HG02943 (cell line): Measurements from ENCODE around the gene SLC25A26.
A peak's percentile ranks its signal among the peaks of the same experiment; 100 is the strongest.
"Not testable (repeated sequence)": the region's sequence is repeated elsewhere in the genome, so short reads cannot be mapped to it uniquely, and the experiment has no call there.

Source experiments
- ATAC-seq: cut with Tn5 transposase; IDR thresholded peaks from one replicate; pipeline ENCODE4 v1.9.1; 2021; ENCODE audit warnings: mild to moderate bottlenecking, low read depth, moderate library complexity; ENCODE audit not compliant: unreplicated experiment

The SLC25A26 gene

DNA sequence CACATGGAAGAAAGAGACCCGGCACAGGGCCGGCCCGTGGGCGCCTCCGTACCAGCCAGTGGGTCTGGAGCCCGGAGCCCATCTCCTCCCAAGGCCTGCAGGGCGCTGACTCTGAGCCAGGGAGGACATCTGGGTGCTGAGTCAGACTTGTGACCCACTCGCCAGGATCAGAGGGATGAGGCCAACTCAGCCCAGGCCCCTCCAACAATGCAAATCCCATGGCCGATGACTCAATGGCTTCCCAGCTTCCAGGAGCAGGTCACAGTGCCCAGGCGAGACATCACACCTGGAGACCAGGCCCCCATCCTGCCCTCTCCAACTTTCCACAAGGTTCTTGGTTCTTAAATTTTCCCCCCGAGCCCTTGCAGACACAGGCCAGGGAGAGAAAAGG is 184.9 kb downstream of the SLC25A26 start:
- no peak for ATAC-seq

DNA sequence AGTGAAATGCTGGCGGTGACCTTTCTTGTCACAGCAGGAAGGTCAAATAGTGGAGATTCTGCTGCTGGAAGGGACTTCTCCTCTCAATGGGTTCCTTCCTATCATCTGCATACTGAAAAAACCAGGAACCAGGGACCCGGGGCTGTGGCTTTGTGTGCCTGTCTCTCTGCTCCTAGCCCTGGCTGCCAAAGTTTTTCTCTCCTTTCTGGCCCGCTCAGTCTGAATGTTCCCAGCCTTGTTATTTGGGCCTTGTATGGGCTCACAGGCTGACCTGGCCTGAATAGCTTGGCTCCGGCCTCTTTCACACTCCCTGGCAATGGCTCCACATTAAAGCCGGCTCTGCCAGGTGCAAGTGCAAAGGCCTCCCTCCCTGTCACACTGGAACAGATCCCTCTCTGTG is 185.4 kb downstream of the SLC25A26 start:
- no peak for ATAC-seq

DNA sequence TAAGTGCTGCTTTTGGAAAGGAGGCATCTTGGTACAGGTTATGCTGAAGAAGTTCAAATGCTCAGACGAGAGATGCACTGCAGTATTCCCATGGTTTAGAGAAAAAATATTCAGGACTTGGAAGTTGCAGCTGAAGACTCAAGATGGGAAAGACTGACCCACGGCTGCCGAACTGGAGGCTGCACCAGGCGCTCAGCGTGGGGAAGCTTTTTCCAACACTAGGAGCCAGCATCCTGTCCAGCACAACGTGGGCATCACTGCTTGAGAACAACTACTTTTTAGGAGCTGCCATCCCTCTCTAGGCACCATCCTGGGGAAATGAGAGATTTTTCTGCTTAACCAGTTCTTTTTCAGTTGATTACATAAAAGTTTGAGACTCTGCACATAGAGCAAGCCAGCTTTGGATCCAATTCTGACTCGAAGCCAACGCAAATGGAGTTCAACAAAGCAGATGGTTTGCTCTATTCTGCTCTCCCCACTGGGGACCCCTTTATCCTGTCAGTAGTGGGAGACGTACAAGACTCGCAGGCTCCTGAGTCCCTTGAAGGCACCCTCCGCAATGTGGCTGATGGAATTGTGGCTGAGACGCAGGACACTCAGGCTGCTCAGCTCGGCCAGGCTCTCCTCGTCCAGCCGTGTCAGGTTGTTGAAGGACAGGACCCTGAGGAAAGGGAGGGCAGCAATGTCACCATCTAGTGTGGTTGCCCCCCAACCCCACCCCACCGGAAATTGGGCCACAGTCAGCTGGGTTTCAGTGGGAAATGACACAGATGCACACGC is 186.2 kb downstream of the SLC25A26 start:
- no peak for ATAC-seq

DNA sequence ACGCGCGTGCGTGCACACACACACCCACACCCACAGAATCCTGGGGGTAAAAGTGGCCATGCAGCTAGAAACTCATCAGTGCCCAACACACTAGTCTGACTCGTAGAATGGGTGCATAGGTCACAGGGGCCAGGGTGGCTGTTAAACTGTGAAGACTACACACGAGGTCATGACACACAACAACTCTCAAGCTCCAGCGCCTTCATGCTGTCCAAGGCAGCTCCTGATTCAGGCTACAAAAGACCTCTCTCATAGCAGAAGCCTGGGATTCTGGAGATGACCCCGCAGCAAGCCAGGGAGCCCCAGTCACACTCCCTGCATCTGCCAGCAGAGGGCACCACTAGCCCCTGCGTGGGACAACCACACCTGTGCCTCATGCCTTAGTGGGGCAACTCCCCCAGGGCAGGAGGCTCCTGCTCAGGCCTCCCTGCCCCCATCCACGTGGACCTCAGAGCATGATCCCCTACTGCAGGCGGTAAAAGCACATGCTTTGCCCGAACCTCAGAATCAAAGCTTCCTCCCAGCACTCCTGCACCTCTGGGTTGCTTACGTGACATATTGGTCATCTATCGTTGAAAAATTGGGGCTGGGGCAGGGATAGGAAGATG is 186.9 kb downstream of the SLC25A26 start:
- ATAC-seq: peak; percentile 61

DNA sequence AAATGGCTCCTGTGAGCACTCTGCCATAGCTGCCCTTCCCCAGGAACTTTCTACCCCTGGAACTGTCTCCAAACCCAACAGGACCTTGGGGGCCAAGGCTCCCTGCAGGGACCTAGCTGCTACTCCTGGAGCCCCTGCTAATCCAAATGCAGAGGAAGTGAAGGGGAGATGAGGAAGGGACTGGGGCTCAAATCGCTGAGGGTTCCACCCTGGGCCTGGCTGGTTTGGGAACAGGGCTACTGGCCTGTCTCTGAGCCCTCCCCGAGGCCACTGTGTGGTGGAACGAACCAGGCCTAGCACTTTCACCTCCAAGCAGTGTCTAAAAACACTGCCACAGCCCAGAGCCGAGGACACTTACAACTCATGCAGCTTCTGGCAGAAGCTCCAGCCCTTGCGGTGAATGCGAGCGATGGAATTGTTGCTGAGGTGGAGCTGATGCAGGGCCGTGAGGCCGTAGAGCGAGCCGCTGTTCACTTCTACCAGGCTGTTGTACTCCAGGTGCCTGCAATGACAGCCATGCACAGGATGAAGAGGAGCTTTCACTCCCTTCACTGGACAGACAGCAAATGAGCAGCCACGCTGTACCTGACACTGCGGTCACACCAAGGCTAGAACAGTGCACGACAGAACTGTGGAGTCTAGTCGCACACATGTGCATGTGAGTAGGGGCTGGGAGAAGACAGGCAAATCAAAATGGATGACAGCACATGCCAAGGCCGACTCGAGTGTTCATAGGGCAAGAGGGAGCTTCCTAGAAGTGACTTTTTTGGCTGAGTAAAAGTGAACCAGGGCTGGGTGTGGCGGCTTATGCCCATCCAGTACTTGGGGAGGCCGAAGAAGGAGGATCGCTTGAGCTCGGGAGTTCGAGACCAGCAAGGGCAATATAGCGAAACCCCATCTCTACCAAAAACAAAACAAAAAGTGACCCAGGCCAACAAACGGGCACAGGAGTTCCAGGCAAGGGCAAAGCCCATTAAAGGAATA is 189.3 kb downstream of the SLC25A26 start:
- no peak for ATAC-seq

DNA sequence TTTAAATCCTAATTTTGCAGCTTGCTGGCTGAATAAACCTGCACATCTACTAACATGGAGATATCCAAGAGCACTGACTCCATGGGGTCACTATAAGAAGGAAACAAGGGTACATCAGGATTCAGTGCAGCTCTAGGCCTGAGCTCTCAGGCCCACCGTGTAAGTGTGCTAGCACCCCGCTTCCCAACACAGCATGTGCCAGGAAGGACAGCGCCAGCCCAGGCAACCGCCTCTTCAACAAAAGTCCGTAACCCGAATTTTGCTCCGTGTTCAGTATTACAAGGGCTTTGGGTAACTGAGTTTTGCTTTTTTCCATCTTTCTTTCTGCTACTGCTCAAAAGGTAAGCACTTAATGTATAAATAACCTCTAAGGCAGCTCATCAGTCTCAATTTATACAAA is 190.2 kb downstream of the SLC25A26 start:
- ATAC-seq: no peak

DNA sequence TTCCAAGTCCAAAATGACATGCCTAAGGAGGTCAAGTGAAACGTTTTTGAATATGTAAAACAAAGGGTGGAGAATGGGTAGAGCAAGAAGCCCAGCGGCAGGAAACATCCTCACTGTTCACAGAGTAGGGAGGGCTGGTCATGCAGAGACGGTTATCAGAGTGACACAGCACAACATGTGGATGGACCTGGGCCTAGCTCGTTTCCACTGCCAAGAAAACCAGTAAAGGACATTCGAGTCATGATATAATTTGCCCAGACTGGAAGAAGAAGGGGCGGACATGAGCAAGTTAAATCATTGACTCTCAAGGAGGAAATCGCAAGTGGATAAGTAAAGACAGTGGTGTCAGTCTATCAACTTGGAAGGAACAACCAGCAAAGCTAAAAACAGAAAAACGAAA is 190.7 kb downstream of the SLC25A26 start:
- no peak for ATAC-seq

DNA sequence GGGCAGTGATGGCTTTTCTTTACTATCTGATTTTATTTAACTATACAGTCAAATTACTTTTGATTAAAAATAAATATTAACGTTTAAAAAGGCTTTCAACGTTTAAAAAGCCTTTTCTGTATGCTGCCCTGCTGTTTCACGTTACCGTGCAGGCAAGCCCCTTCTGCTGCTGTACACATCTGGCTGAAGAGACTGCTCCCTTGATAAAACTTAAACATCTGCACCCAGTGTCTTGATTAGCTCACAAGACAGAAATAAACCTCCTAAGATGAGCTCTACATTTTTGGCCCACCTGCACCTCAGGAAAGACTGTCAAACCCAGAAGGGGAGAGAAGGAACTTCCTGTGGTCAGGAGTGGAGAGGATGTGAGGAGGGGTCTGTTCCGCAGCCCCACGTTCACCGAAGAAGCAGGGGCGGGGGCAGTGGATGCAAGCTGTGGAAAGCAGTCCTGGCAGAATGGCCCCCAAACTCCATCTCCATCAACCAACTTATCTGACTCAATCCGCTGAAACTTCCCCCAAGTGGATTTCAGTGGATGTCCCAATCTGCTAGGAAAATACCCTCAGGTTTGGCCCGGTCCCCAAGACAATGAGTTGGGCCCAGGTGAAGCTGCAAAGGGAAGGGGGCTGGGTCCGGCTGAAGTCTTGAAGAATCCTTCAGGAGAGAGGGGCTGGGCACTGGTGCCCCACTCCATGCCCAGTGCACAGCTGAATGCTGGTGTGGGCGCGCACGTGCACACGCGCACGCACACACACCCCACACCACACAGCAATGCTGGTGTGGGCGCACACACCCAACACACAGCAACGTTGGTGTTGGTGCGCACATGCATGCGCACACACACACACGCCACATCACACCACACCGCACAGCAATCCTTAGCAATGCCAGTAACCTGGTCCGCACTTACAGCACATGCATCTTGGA is 191.4 kb downstream of the SLC25A26 start:
- no peak for ATAC-seq

DNA sequence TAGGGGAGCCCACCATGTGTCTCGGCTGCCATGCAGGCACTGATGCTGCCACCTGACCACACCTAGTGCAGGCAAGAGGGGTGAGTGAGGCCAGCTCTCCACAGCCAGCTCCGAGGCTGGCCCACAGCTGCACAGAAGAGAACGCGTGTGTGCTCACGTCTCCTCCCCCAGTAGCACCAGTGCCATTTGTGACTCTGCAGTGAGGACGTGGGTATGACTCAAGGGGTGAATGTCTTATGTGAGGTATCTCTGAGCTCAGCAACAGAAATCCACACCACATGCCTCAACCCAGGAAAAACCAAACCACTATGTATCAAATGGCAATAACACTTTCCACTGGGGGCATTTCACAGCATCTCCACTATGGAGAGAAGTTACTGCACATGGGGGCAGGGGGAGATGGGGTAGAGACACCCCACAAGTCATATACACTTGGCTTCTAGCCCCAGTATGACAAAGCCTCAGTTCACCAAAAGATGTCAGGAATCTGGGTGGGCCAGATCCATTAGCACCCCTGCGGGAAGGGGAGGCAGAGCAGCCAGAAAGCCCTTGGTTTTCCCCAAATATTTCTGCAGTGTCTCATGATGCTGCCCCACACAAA is 192.4 kb downstream of the SLC25A26 start:
- no peak for ATAC-seq

DNA sequence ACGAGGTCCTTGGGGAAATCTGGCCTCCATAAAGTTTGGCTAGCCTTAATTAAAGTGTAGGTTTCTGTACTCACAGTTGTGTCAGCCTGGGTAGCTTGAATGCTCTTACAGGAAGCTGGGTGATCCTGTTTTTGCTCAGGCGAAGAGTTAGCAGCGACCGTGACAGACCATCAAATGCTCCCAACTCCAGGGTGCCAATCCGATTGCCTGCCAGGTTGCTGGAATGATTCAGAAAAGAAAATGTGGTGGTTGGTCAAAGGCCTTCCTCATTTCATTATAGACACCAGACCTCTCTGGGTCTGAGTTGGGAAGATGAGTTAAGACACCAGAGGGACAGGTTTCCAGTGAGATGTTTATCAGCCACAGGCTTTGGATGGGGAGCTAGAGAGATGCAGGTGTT is 194.0 kb downstream of the SLC25A26 start:
- ATAC-seq: no peak

DNA sequence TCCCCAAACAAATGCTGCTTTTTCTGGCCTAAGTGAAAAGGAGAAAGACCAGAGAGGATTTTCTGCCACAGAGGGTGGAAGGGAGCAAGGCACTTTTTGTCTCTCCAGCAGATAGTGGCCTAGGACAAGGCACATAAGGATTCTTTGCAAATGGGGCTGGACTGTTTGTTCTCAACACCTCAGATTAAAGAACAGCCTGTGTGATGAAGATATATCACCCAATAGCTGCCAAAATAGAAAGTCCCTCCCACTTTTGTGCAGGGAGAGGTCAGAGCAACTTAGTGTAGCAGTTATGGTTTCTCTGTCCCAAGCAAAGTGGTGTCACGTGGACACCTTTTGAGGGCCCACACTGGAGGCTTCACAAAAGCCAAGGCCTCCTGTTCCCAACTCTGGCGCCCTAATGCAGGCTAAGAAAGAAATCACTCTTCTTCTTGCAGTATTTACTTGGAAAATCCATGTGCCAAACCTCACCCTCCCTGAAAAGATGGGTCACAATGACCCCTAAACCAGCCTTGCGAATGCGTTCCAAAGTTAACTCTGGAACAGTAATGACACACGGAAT is 195.1 kb downstream of the SLC25A26 start:
- ATAC-seq: no peak

DNA sequence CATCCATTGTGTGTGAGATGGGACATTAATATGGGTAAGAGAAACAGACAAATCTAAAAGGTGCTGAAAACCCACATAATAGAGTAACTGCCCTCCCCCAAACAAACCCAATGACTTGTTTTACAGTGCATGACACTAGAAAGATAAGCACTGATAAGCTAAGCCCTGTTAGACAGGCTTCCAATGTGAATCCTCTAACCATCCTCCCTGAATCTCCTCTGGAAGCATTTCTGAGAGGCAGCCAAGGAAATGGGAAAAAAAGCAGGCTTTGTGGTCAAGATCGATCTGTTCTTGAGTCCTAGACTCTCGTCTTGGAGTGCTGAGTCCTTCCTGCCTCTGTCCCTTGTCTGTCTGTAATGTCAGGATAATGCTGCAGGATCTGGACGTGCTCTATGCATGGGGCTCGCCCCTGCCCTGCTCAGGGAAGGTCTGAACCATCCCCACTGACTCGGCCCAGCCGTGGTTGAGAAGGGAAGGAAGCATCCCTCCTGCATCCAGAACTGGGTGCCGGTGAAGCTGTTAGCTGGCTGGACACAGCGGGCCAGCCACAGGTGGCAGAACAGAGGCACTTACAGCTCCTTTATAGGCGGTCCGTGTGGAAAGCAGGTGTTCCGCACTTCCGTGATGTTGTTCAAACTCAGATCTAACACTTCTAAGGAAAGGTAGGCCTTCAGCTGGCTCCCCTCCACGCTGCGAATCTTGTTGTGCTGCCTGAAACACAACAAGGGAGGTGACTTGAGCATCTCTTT is 195.9 kb downstream of the SLC25A26 start:
- ATAC-seq: no peak

DNA sequence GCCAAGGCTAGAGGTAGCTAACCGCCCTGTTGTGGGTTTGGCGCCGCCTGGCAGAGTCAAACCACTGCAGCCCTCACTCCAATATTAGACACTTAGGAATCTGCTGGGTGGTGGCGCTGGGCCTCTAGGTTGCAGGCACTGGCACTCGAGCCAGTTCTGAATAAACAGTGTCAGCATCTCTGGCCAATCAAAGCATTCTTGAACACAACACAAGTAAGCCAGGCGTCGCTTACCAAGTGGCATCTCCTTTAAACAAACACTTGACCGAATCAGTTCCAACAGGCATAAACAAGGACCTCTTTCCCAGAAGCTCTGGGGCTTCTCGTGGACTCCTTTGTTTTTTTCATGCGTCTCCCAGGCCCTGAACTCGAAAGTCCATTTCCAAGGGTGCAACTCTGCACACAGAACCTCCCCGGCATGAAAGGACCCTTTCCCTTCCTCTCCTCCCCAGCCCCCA is 197.7 kb downstream of the SLC25A26 start:
- ATAC-seq: no peak

DNA sequence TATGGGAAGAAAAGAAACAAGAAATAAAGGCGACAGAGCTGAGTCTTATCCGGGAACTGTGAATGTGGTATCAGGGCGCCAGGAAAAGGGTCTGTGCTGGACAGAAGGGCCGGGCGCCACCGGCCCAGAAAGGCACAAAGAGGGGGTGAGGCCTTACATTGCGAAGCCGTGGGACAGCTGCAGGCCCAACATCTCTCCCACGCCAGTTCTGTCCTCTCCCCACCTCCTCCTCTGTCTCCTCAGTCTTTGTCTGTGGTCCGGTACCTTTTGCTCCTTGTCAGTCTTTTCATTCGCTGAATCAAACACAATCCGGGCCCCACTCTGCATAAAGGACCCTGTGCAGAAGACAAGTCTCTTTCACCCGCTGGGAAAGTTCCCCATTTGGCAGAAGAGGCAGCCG is 198.2 kb downstream of the SLC25A26 start:
- no peak for ATAC-seq

DNA sequence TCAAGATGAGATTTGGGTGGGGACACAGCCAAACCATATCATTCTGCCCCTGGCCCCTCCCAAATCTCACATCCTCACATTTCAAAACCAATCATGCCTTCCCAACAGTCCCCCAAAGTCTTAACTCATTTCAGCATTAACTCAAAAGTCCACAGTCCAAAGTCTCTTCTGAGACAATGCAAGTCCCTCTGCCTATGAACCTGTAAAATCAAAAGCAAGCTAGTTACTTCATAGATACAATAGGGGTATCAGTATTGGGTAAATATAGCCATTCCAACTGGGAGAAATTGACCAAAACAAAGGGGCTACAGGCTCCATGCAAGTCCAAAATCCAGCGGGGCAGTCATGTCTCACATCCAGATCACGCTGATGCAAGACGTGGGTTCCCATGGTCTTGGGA is 200.3 kb downstream of the SLC25A26 start:
- ATAC-seq: not testable (repeated sequence)

DNA sequence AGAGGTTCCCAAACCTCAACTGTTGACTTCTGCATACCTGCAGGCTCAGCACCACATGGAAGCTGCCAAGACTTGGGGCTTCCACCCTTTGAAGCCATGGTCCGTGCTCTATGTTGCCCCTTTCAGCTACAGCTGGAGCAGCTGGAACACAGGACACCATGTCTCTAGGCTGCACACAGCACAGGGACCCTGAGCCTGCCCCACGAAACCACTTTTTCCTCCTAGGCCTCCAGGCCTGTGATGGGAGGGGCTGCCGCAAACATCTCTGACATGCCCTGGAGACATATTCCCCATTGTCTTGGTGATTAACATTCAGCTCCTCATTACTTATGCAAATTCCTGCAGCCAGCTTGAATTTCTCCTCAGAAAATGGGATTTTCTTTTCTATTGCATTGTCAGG is 201.1 kb downstream of the SLC25A26 start:
- not testable (repeated sequence) for ATAC-seq

DNA sequence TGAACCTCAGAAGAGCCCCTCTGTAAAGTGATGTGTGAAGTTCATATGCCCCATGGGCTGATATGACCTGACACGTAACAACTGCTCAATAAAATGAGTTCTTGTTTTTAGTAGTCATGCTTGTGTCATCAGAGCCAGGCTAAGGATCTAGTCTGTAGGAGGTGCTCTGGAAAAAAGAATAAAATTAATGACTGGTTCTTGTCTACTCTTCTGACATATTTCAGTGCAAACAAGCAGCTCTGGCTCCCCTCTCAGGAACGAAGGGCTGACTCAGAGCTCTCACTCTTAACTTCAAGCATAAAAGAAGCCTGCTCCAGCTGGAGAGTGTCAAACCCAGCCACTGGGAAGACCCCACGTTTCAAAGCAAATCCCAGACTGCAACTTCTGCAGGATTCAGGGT is 203.0 kb downstream of the SLC25A26 start:
- no peak for ATAC-seq

DNA sequence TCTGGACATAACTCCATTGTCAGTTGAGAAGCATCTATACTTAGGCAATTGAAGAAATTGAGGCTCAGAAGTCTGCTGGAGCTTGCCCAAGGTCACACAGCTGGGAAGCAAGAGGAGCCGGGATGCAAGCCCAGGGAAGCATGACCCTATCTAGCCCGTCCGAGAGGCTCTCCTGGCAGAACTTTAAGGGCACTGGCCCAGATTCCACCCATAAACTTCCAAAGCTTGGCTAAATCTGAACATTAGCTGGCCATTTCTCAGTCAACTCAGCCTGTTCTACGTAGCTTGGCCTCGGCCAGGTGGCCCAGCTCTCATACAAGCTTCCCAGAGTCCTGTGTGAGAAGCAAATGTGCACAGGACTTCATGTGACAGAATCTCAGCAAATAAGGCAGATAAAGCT is 204.2 kb downstream of the SLC25A26 start:
- ATAC-seq: no peak
